Measurements from ENCODE around the gene PRSS3.
"Not testable (repeated sequence)": the region's sequence is repeated elsewhere in the genome, so short reads cannot be mapped to it uniquely, and the experiment has no call there.

PRSS3 gene

GRCh38 chr9:33750839-33751339, 44.5 kb upstream of the PRSS3 start:
- H3K36me3 ChIP-seq (replicated peaks in 1 of 2; ENCODE audit: control insufficient read depth in 2 of 2, insufficient read depth in 2 of 2, low read length in 2 of 2): no peaks in the 10 kb centered on the region
- no peak overlapping the region for H4K8ac ChIP-seq (ENCODE audit: low read depth, low read length)
- H2BK120ac ChIP-seq (ENCODE audit: low read depth, low read length): no peak overlapping the region
- no peaks in the 10 kb centered on the region for H3K9me3 ChIP-seq (replicated peaks in 1 of 2; ENCODE audit: control insufficient read depth in 2 of 2, insufficient read depth in 1 of 2, low read depth in 1 of 2, low read length in 2 of 2)
- no peak for DNase-seq (ENCODE audit: low spot score)
- no peak overlapping the region for H3K14ac ChIP-seq (ENCODE audit: low read length)
- H3K4me3 ChIP-seq (ENCODE audit: low read length in 2 of 2): no peak overlapping the region
- H2AFZ ChIP-seq (ENCODE audit: low read length): no peak overlapping the region
- no peak overlapping the region for H4K91ac ChIP-seq (ENCODE audit: low read depth, low read length, poor library complexity)
- no peak overlapping the region for H2BK12ac ChIP-seq (ENCODE audit: low read length)
- no peak overlapping the region for H3K9ac ChIP-seq (ENCODE audit: low read depth, low read length, poor library complexity)
- no peak overlapping the region for H3K27ac ChIP-seq (replicated peaks; ENCODE audit: low read length)
- H3K18ac ChIP-seq (ENCODE audit: low read length): peak overlapping the region; percentile 17
- H3K23ac ChIP-seq (ENCODE audit: low read depth, low read length, poor library complexity): no peak overlapping the region
- WGBS, 2 donors (ENCODE audit: extremely low coverage in 2 of 2, insufficient read length in 2 of 2, insufficient replicate concordance in 1 of 2): no CpG with 5 or more reads among the region's 31 CpGs
- no peak overlapping the region for H2BK5ac ChIP-seq (ENCODE audit: low read length)
- H3K4ac ChIP-seq (ENCODE audit: low read length): no peak overlapping the region
- no peak overlapping the region for H2AK5ac ChIP-seq (ENCODE audit: low read depth, low read length)
- H3K4me1 ChIP-seq (ENCODE audit: control insufficient read depth in 2 of 2, insufficient read depth in 1 of 2, low read depth in 1 of 2, low read length in 2 of 2): no peaks in the 10 kb centered on the region
- no peak overlapping the region for H3K4me2 ChIP-seq (ENCODE audit: insufficient read depth, low read length, poor library complexity, severe bottlenecking)
- peaks cover 0 to 21% (median 6%) of the 10 kb centered on the region in 3 experiments for H3K27me3 ChIP-seq (ENCODE audit: control insufficient read depth in 3 of 3, insufficient read depth in 3 of 3, low read depth in 1 of 3, low read length in 3 of 3)
- no peak overlapping the region for H2BK15ac ChIP-seq (ENCODE audit: low read length)
- H3K79me1 ChIP-seq (ENCODE audit: low read depth, low read length): no peaks in the 10 kb centered on the region

- H2BK15ac ChIP-seq (ENCODE audit: low read length): no peak overlapping the region
- H2BK12ac ChIP-seq (ENCODE audit: low read length): no peak overlapping the region
- H3K79me1 ChIP-seq (ENCODE audit: low read depth, low read length): no peaks in the 10 kb centered on the region
- no peaks in the 10 kb centered on the region for H3K36me3 ChIP-seq (replicated peaks in 1 of 2; ENCODE audit: control insufficient read depth in 2 of 2, insufficient read depth in 2 of 2, low read length in 2 of 2)
- H3K4me3 ChIP-seq (ENCODE audit: low read length in 2 of 2): no peak overlapping the region
- H3K4me1 ChIP-seq (ENCODE audit: control insufficient read depth in 2 of 2, insufficient read depth in 1 of 2, low read depth in 1 of 2, low read length in 2 of 2): no peaks in the 10 kb centered on the region
- peaks cover 0 to 26% (median 6%) of the 10 kb centered on the region in 3 experiments for H3K27me3 ChIP-seq (ENCODE audit: control insufficient read depth in 3 of 3, insufficient read depth in 3 of 3, low read depth in 1 of 3, low read length in 3 of 3)
- DNase-seq (ENCODE audit: low spot score): no peak
- H3K9ac ChIP-seq (ENCODE audit: low read depth, low read length, poor library complexity): no peak overlapping the region
- H2AFZ ChIP-seq (ENCODE audit: low read length): no peak overlapping the region
- no peak overlapping the region for H3K14ac ChIP-seq (ENCODE audit: low read length)
- no peaks in the 10 kb centered on the region for H3K9me3 ChIP-seq (replicated peaks in 1 of 2; ENCODE audit: control insufficient read depth in 2 of 2, insufficient read depth in 1 of 2, low read depth in 1 of 2, low read length in 2 of 2)
- H3K18ac ChIP-seq (ENCODE audit: low read length): no peak overlapping the region
- H2BK5ac ChIP-seq (ENCODE audit: low read length): no peak overlapping the region
- no peak overlapping the region for H2BK120ac ChIP-seq (ENCODE audit: low read depth, low read length)
- no peak overlapping the region for H3K4me2 ChIP-seq (ENCODE audit: insufficient read depth, low read length, poor library complexity, severe bottlenecking)
- no peak overlapping the region for H2AK5ac ChIP-seq (ENCODE audit: low read depth, low read length)
- H4K8ac ChIP-seq (ENCODE audit: low read depth, low read length): no peak overlapping the region
- H4K91ac ChIP-seq (ENCODE audit: low read depth, low read length, poor library complexity): no peak overlapping the region
- no peak overlapping the region for H3K4ac ChIP-seq (ENCODE audit: low read length)
- no peak overlapping the region for H3K23ac ChIP-seq (ENCODE audit: low read depth, low read length, poor library complexity)
- H3K27ac ChIP-seq (replicated peaks; ENCODE audit: low read length): no peak overlapping the region
- no CpG with 5 or more reads among the region's 12 CpGs for WGBS, 2 donors (ENCODE audit: extremely low coverage in 2 of 2, insufficient read length in 2 of 2, insufficient replicate concordance in 1 of 2)
Measured at GRCh38 chr9:33751536-33752129, 43.7 kb upstream of the PRSS3 start.

- Histone ChIP-seq H2BK120ac (ENCODE audit: low read depth, low read length) (no peak overlapping the region), H3K27ac (replicated peaks; ENCODE audit: low read length) (no peak overlapping the region), H3K9me3 (replicated peaks in 1 of 2; ENCODE audit: control insufficient read depth in 2 of 2, insufficient read depth in 1 of 2, low read depth in 1 of 2, low read length in 2 of 2) (no peaks in the 10 kb centered on the region), H3K4me2 (ENCODE audit: insufficient read depth, low read length, poor library complexity, severe bottlenecking) (no peak overlapping the region), H2AFZ (ENCODE audit: low read length) (no peak overlapping the region), H3K23ac (ENCODE audit: low read depth, low read length, poor library complexity) (no peak overlapping the region), H4K91ac (ENCODE audit: low read depth, low read length, poor library complexity) (no peak overlapping the region), H3K27me3 (ENCODE audit: control insufficient read depth in 3 of 3, insufficient read depth in 3 of 3, low read depth in 1 of 3, low read length in 3 of 3) (peaks cover 0 to 31% (median 6%) of the 10 kb centered on the region in 3 experiments), H3K4ac (ENCODE audit: low read length) (no peak overlapping the region), H3K4me3 (ENCODE audit: low read length in 2 of 2) (no peak overlapping the region), H3K18ac (ENCODE audit: low read length) (no peak overlapping the region), H3K79me1 (ENCODE audit: low read depth, low read length) (no peaks in the 10 kb centered on the region), H4K8ac (ENCODE audit: low read depth, low read length) (no peak overlapping the region), H3K9ac (ENCODE audit: low read depth, low read length, poor library complexity) (no peak overlapping the region), H3K14ac (ENCODE audit: low read length) (no peak overlapping the region), H2BK15ac (ENCODE audit: low read length) (no peak overlapping the region), H2BK12ac (ENCODE audit: low read length) (no peak overlapping the region), H2BK5ac (ENCODE audit: low read length) (no peak overlapping the region), H3K4me1 (ENCODE audit: control insufficient read depth in 2 of 2, insufficient read depth in 1 of 2, low read depth in 1 of 2, low read length in 2 of 2) (no peaks in the 10 kb centered on the region), H3K36me3 (replicated peaks in 1 of 2; ENCODE audit: control insufficient read depth in 2 of 2, insufficient read depth in 2 of 2, low read length in 2 of 2) (no peaks in the 10 kb centered on the region), H2AK5ac (ENCODE audit: low read depth, low read length) (no peak overlapping the region)
- DNase-seq (ENCODE audit: low spot score): no peak
- WGBS, 2 donors (ENCODE audit: extremely low coverage in 2 of 2, insufficient read length in 2 of 2, insufficient replicate concordance in 1 of 2): no CpG with 5 or more reads among the region's 4 CpGs
Measured at GRCh38 chr9:33752130-33752637, 43.2 kb upstream of the PRSS3 start.

GRCh38 chr9:33752789-33753188, 42.6 kb upstream of the PRSS3 start:
- WGBS, 2 donors (ENCODE audit: extremely low coverage in 2 of 2, insufficient read length in 2 of 2, insufficient replicate concordance in 1 of 2): no CpG with 5 or more reads among the region's 5 CpGs
- H3K4me1 ChIP-seq (ENCODE audit: control insufficient read depth in 2 of 2, insufficient read depth in 1 of 2, low read depth in 1 of 2, low read length in 2 of 2); H3K4ac ChIP-seq (ENCODE audit: low read length); H3K27ac ChIP-seq (replicated peaks; ENCODE audit: low read length); H3K9me3 ChIP-seq (replicated peaks in 1 of 2; ENCODE audit: control insufficient read depth in 2 of 2, insufficient read depth in 1 of 2, low read depth in 1 of 2, low read length in 2 of 2); H2BK120ac ChIP-seq (ENCODE audit: low read depth, low read length); H4K91ac ChIP-seq (ENCODE audit: low read depth, low read length, poor library complexity); H3K4me3 ChIP-seq (ENCODE audit: low read length in 2 of 2); H3K9ac ChIP-seq (ENCODE audit: low read depth, low read length, poor library complexity); H3K18ac ChIP-seq (ENCODE audit: low read length); H2BK5ac ChIP-seq (ENCODE audit: low read length); DNase-seq (ENCODE audit: low spot score); H3K23ac ChIP-seq (ENCODE audit: low read depth, low read length, poor library complexity); H3K4me2 ChIP-seq (ENCODE audit: insufficient read depth, low read length, poor library complexity, severe bottlenecking); H2BK12ac ChIP-seq (ENCODE audit: low read length); H4K8ac ChIP-seq (ENCODE audit: low read depth, low read length); H3K79me1 ChIP-seq (ENCODE audit: low read depth, low read length); H3K14ac ChIP-seq (ENCODE audit: low read length); H2BK15ac ChIP-seq (ENCODE audit: low read length); H2AFZ ChIP-seq (ENCODE audit: low read length); H2AK5ac ChIP-seq (ENCODE audit: low read depth, low read length); H3K36me3 ChIP-seq (replicated peaks in 1 of 2; ENCODE audit: control insufficient read depth in 2 of 2, insufficient read depth in 2 of 2, low read length in 2 of 2): not testable (repeated sequence)
- peaks cover 0 to 31% (median 6%) of the 10 kb centered on the region in 3 experiments for H3K27me3 ChIP-seq (ENCODE audit: control insufficient read depth in 3 of 3, insufficient read depth in 3 of 3, low read depth in 1 of 3, low read length in 3 of 3)

All from neuronal stem cell (in vitro differentiated cells).